Gastroesophageal sphincter (tissue), 3 donors: ENCODE data around the gene ZNF385D.

Experiments used
- EP300 ChIP-seq: sonication (generic); formaldehyde crosslinking; IDR thresholded peaks from one replicate; pipeline ENCODE4 v1.6.1; 2017; ENCODE audit warnings: antibody characterized with exemption, mild to moderate bottlenecking
- POLR2A ChIP-seq, 2 donors: fragments of 450-650 bp; IDR thresholded peaks; one replicate each; pipeline ENCODE4 v1.6.1; 2017; ENCODE audit warnings: antibody characterized with exemption in 2 of 2, mild to moderate bottlenecking in 2 of 2, moderate library complexity in 1 of 2
- POLR2AphosphoS5 ChIP-seq: sonication (generic); formaldehyde crosslinking; IDR thresholded peaks from one replicate; pipeline ENCODE4 v1.6.1; 2017; ENCODE audit warnings: antibody characterized with exemption
- TF ChIP-seq, protein P1 (sequence below), 4 experiments: fragments of 200-600 bp in 2 of 4; fragments of 450-650 bp in 2 of 4; sonication (generic) in 1 of 4; IDR thresholded peaks; one replicate each; pipeline ENCODE4 v1.5.1; 2017 to 2019; ENCODE audit warnings: antibody characterized with exemption in 4 of 4, mild to moderate bottlenecking in 2 of 4, moderate library complexity in 2 of 4

DNA sequence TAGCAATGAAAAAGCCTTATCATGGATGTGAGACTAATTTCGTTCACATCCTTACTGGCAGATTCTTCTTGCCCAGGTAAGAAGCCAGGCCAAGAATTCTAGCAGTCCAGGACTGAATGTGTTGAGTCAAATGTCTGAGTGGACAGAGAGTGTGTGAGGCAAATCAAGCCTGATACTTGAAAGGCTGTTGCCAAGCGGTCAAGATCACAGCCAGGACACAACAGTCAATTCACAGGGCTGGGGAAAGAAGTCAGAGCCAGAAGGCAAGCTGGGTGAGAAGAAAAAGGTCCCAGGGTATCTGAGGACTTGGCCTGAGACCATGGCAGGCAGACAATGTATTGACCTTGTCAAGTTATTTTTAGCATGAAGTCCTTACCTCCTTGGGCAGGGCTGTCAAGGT is 301.3 kb downstream of the ZNF385D start:
- TF ChIP-seq EP300 (no peak), POLR2A (IDR thresholded peaks at IDR 0.05) (no peak), POLR2AphosphoS5 (no peak)
- TF ChIP-seq, protein P1, sequence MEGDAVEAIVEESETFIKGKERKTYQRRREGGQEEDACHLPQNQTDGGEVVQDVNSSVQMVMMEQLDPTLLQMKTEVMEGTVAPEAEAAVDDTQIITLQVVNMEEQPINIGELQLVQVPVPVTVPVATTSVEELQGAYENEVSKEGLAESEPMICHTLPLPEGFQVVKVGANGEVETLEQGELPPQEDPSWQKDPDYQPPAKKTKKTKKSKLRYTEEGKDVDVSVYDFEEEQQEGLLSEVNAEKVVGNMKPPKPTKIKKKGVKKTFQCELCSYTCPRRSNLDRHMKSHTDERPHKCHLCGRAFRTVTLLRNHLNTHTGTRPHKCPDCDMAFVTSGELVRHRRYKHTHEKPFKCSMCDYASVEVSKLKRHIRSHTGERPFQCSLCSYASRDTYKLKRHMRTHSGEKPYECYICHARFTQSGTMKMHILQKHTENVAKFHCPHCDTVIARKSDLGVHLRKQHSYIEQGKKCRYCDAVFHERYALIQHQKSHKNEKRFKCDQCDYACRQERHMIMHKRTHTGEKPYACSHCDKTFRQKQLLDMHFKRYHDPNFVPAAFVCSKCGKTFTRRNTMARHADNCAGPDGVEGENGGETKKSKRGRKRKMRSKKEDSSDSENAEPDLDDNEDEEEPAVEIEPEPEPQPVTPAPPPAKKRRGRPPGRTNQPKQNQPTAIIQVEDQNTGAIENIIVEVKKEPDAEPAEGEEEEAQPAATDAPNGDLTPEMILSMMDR (IDR thresholded peaks at IDR 0.05) = no peak
